Activated CD8-positive, alpha-beta memory T cell treated with anti-CD3 and anti-CD28 coated beads for 1 hour (primary cell): Measurements from ENCODE around the gene IL7R.
"Not testable (repeated sequence)": the region's sequence is repeated elsewhere in the genome, so short reads cannot be mapped to it uniquely, and the experiment has no call there.

Experiments used
- DNase-seq, 2 donors: peaks; one replicate each; pipeline ENCODE4 v3.0.0-alpha.2; 2020; ENCODE audit warnings: low read depth in 1 of 2; ENCODE audit errors: extremely low read depth in 1 of 2

Gene IL7R

DNA sequence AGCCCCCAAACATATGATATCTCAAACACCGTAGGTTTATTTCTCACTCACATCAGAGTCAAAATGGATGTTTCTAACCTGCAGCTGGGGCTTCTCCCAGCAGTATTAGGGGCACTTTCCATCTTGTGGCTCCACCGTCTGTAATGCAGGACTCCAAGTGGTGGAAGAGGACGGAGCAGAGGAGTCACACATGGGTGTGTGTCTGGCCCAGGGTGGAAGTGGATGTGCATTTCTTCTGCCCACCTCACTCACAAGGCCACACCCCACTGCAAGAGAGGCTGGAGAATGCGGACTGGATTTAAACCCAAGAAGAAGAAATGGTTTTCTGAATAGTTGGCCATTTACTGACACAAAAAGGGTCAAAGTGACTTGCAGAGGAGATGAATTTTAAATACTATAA is 13.9 kb downstream of the IL7R start:
- DNase-seq: no peak

DNA sequence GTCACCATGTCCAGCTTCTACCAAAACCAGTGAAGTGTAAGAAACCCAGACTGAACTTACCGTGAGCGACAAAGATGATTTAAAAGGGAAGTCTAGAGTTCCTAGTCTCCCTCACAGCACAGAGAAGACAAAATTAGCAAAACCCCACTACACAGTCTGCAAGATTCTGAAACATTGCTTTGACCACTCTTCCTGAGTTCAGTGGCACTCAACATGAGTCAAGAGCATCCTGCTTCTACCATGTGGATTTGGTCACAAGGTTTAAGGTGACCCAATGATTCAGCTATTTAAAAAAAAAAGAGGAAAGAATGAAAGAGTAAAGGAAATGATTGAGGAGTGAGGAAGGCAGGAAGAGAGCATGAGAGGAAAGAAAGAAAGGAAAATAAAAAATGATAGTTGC is 19.8 kb downstream of the IL7R start:
- no peak for DNase-seq

DNA sequence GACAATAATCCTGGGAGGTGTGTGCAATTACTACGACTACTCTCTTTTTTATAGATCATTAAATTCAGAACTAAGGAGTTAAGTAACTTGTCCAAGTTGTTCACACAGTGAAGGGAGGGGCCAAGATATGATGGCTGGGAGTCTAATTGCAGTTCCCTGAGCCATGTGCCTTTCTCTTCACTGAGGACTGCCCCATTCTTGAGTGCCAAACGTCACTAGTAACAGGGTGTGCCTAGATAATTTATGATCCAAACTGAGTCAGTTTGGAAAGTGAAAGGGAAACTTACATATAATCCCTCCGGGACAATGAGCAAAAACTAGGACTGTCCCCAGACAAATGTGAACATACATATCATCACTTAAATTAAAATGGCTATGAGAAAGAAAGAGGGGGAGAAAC is 20.2 kb downstream of the IL7R start:
- DNase-seq: no peak

DNA sequence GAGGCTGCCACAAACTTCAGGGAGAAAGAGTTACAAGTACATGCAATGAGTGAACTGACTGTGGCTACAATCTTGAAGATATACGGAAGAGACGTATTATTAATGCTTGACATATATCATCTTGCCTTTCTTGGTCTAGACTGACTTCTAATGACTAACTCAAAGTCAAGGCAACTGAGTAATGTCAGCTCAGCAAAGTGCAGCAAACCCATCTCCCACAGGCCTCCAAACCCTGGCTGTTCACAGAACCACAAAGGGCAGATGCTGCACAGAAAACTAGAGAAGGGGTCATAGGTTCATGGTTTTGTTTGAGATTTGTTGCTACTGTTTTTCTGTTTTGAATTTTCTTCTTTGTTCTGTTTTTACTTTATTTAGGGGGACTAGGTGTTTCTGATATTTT is 21.0 kb downstream of the IL7R start:
- no peak for DNase-seq

DNA sequence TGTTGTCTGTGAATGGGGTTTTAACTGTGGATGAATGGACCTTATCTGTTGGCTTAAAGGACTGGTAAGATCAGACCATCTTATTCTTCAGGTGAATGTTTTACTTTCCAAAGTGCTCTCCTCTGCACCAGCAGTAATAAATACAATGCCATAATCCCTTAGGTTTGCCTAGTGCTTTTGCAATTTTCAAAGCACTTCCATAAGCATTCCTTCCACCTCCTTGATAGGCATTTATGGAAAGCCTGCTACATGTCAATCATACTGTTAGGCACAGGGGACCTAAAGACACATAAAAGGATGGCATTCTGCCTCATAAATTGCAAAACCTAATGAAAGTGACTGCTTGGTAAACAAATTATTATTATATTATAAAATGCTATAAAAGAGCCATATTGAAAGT is 21.4 kb downstream of the IL7R start:
- DNase-seq: no peak

DNA sequence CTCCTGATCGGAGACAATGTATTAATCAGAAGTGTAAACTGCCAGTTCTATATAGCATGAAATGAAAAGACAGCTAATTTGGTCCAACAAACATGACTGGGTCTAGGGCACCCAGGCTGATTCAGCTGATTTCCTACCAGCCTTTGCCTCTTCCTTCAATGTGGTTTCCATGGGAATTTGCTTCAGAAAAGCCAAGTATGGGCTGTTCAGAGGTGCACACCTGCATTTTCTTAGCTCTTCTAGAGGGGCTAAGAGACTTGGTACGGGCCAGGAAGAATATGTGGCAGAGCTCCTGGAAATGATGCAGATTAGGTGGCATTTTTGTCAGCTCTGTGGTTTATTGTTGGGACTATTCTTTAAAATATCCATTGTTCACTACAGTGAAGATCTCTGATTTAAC is 22.4 kb downstream of the IL7R start:
- no peak for DNase-seq

DNA sequence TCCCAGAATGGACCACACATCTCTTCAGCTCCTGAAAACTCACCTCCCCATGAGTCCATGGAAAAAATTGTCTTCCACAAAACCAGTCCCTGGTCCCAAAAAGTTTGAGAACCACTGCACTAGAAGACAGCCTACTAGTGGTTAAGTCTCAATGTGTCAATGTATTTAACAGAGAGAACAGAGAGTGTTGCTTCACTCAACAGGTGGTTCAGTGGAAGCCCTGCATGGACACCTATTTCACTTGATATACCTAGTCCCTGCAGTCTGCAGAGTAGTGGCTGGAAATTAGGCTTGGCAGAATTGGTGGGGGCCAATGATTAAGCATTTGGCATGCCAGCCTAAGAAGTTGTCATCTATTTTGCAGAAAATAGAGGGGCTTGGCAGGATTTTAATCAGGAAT is 23.0 kb downstream of the IL7R start:
- DNase-seq: no peak

DNA sequence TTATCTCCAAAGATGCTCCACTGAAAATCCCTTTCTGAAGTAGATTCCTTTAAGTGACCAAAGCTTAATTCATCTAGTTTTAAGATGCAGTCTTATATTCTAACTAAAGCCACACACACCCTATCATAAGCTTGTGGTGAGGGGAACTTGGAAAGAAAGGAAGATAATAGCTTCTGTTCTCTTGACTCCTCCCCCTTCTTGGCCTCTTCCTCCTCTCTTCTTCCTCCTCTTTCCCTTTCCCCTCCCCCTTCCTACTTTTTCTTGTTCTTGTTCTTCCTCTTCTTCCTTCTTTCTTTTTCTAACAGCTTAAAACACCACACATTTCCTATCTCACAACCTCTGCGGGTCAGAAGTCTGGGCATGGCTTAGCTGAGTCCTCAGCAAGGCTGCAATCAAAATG is 23.5 kb downstream of the IL7R start:
- DNase-seq: no peak

DNA sequence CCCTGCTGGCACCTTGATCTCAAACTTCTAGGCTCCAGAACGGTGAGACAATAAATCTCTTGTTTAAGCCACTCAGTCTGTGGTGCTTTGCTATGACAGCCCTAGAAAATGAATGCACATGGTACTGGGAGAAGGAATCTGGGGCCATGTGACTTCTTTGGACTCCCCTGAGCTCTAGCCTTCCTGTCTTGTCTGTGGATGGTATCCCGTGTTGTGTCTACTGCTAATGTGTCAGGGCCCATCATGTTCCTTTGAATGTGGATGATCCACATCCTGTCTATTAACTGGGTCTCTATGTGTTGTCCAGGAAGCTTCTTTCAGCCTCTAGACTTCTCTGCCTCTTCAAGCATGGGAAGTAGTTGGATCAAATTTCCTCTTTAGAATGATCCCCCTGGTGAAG is 25.1 kb downstream of the IL7R start:
- no peak for DNase-seq

DNA sequence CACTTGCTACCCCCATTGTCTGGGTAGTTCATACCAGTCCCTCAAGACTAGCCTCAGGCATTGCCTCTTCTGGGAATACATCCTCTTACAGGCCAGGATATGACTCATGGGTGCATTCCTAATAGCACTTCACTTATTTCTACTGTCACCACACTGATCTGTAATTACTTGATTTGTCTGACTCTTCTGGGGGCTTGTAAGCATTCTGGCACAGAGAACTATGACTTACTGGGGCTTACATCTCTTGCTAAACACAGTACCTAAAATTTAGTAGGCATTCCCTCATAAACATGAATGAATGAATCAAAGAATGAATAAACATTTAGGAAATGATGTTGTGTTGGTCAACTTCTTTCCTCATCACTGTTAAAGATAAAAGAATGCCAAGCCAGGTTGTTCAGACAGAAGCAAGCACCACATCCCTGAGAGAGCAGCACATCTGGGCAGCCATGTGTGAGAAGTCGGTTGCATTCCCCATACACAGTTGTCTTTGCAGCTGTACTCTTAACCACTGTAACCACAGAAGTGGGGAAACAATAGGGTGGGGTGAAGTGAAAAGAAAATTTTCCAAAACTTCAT is 27.6 kb downstream of the IL7R start:
- DNase-seq: no peak

DNA sequence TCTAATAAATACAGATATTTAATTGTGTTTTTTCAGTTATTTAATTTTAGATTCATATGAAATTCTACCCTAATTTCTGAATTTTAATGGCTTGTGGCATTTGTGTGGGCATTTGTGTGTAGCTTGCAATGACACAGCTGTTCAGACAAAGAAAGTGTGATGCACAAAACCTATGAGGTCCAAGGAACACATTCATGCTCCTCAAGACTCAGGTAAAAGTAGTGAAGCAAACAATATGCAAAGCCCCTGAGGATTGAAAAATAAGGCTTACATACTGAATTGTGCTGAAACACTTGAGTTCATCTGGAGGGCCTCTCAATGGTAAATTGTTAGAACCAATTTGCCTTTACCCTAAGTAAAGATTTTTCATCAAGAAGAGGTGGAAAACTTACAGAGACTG is 28.1 kb downstream of the IL7R start:
- no peak for DNase-seq

DNA sequence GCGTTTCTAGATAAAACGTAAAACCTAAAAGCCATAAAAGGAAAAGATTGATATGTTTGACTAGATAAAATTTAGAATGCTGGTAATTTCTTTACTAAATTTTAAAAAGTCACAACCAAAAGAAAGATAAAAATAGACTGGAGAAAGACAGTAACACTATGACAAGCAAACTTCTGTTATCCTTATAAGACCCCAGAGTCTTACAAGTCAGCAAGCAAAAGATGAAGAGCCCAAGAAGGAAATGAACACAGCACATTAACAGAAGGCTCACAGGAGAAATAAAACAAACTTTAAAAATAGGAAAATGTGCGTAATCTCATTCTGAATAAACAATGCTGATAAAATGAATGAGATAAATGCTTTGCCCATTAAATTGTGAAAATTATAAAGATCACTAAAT is 29.7 kb downstream of the IL7R start:
- DNase-seq: no peak

DNA sequence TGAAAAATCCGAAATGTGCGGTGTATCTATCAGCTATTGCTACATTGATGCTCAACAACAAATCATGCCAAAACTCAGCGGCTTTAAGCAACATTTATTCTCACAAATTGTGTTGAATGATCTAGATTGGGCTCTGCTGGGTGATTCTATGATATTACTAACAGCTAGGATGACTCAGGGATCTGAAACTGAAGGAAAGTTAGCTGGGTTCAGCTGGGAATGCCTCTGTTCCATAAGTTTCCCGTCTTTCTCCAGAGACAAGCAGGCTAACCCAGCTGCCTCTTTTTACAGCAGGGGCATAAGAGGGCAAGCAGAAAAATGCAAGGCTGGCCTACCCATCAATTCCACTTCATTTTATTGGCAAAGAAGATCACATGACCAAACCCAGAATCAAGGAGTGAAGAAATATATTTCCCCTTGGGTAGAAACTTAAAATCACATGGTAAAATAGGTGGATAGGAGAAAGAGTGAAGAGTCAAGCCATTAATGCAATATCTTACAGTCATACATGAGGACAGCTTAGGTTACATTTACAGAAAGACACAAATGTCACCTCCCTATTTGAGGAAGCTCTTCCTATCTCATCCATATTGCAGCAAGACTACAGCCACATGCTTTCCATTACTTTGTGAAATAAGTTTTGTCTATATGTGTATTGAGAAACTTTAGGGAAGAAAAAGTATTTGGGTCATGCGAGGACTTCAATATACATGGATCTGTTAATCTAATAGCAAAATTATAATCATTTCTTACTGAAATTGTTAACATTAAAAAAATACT is 30.8 kb downstream of the IL7R start:
- DNase-seq: no peak

DNA sequence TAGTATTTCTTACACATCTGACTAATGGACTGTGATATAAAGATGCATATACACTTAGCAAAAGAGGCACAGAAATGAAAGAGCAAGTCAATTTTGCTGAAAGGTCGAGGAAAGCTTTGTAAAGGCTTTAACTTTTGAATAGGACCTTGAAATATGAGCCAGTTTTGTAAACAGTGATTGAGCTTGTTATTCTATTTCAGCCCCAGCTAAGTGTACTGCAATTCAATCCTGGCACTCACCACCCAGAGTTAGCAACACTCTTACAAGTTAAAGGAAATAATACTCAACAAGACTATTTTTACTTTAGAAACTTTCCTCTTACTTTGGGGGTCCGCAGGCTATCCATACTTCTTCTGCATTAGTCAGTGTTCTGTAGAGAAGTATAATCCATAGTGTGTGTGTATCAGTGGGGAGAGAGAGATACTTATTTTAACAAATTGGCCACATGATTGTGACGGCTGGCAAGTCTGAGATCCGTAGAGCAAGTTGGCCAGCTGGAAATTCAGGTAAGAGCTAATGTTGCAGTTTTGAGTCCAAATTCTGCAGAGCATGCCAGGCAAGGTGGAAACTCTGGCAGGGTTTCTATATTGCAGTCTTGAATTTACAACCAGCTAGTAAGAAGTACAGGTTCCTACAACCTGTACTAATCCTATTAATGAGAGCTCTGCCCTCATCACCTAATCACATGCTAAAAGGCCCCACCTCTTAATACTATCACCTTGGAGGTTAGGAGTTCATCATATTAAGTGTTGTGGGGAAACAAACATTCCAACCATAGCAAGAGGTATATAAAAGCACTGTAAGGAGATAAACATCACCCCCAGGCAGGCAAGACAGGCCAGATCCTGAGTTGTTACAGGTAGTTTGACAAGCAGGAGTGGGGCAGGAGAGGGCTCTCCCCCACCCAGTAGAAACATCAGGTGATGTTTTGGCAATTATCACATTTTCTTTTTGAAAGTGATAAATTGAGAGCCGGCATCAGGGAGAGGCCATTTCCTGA is 33.6 kb downstream of the IL7R start:
- DNase-seq: no peak

DNA sequence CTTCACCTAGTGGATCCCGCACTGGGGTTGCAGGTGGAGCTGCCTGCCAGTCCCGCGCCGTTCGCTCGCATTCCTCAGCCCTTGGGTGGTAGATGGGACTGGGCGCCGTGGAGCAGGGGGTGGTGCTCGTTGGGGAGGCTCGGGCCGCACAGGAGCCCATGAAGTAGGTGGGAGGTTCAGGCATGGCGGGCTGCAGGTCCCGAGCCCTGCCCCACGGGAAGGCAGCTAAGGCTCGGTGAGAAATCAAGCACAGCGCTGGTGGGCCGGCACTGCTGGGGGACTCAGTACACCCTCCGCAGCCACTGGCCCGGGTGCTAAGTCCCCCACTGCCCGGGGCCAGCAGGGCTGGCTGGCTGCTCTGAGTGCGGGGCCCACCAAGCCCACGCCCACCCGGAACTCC is 36.1 kb downstream of the IL7R start:
- DNase-seq: not testable (repeated sequence)

DNA sequence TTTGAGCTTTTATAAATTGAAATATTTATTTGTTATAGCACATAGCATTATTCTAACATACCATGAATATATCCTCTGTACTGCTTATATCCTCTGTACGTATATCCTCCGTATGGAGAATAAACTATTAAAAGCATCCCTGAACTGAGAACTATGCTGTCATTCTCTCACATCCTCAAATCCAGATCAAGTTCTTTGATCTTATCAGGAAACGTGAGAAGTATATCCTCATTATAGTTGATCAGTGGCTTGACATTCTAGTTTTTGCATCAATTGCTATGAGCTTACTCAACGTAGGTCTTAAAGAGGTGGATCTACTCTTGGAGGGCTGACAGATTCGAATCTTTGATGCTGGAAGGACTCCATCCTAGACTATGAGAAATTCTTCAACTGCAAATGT is 37.4 kb downstream of the IL7R start:
- DNase-seq: no peak

DNA sequence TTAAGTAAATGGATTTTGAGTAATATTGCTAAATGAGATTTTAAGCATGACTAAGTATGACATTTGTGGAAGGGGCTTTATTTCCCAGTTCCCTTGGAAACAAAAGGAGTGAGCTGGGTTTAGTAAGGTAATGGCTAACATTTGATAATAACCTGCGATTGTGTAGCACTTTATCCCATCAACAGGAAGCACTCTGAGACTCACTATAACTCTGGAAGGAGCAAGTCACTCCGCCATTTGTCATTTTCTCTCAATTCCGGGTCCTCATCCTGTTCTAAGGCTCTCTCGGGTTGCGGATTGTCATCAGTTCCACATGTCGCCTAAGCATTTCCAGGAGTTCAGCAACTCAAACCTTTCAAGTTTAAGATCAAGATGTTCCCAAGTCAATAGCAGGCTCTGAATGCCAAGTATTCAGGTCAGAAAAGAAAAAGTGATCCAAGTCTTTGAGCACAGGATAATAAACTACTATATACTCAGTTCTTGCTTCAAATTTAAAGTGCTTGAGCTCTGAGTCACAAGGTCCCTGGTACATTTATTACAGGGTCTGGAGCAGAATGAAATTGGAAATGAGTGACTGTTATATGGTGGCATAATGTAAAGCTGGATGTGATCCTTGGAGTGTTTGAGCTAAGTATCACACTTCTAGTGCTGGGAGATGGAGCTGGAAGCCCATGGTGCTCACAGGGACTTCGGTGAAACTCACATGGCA is 42.4 kb downstream of the IL7R start:
- no peak for DNase-seq

DNA sequence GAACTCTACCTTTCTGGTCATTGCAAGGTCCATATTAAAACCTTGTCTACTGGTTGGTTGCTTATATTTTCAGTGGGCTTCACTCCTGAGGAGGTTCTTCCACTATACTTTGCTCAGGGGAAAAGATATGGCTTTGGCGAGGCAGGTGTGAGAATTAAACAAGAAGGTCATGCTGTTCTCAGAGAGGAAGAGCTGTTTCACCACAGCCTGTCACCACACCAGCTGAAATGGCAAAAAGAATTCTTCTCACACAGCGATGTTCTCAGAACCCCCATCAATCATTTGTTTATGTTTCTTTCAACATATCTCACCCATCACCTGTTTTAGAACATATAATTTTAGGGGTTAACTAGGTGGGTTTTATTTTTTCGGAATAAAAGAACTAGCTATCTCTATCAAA is 43.1 kb downstream of the IL7R start:
- no peak for DNase-seq

DNA sequence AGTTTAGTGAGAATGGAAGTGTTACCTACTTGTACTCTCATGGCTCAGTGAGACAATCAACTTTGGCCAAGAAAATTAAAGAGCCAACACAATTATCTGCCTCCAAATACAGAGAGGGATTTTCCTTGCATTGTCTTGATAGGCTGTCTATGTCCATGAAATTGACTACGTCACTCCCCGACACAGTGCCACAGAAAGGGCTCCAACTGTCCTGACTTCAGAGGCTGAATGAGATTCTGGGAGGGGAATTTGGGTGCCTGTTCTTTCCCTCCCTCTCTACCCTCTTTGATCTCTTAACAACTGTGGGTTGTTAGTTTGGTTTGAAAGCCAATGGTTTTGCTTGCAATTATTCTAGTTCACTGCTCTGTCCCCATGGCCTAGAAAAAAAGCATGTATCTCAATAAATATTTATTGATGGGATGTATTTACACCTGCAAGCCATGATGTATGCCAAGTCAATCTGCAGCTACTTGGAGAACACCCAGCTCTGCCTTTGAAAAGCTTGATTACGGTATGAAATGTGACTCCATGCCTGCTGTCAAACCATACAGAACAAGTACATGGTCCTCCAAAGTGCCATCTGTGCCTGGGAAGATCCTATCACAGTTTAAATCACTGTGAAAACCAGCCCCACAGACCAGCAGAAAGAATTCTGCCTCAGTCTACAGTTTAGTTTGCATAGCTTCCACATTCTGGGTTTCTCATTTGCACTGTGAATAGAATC is 44.4 kb downstream of the IL7R start:
- DNase-seq: no peak

DNA sequence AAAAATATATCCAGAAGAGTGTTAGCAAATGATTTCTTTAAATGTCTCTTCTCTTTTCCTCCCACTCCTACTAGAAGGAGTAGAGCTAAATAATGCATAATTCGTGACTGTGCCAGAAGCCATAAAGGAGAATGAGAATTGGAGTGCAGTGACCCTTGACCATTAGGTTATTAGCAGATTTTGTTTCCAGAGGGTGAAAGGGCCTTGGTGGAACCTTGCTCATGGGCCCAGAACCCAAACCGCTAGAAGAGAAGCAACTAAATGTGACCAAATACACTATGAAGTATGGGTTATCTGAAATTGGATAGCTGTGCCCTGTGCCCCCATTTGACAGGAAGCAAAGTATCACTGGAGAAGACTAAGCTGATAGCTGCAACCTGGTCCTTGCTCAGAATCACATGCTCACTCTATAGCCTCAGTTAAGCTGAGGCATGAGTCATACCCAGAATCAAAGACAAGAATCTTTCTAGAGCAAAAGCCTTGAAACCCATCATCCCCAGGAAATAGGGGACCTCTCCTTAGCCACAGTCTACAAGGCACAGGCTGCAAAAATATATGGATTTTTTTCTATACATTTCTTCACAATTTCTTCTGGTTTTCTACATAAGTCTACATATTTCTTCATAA is 45.5 kb downstream of the IL7R start:
- DNase-seq: no peak
